Measurements from ENCODE around the gene COTL1. TPM values are rescaled to one million over a fixed set of nuclear protein-coding genes. Genes with fewer than 3 reads are reported as not detected.

The COTL1 gene
- total RNA-seq, 1 donor from 2014 or later, result 37.6 TPM

GRCh38 chr16:84613408-84614072 is 4.3 kb downstream of the COTL1 start:
- Mint-ChIP-seq H3K9me3 (ENCODE audit: low read depth) (peaks cover 3% of the 10 kb centered on the region), H3K36me3 (ENCODE audit: insufficient read depth) (peaks cover 6% of the 10 kb centered on the region), H3K27me3 (peaks cover 10% of the 10 kb centered on the region), H3K4me1 (ENCODE audit: low read depth) (peaks cover 8% of the 10 kb centered on the region), H3K27ac (no peak overlapping the region), H3K4me3 (ENCODE audit: low read depth) (no peak overlapping the region)
- no peak for DNase-seq (ENCODE audit: low spot score, unreplicated experiment)
- no peak for TF ChIP-seq CTCF (IDR thresholded peaks at IDR 0.05; ENCODE audit: unreplicated experiment)

DNA sequence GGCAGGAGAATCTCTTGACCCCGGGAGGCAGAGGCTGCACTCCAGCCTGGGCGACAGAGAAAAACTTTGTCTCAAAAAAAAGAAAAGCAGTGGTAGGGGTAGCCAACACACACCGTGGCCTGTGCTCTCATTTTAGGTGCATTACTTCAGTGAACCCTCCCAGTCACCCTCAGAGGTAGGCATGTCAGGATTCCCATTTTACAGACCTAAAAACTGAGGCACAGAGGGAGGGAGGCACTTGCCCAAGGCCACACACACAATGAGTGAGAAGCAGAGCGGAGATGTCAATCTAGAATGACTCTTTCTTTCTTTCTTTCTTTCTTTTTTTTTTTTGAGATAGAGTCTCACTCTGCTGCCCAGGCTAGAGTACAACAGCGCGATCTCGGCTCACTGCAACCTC is 5.2 kb downstream of the COTL1 start:
- no peak for TF ChIP-seq CTCF (IDR thresholded peaks at IDR 0.05; ENCODE audit: unreplicated experiment)
- peaks cover 10% of the 10 kb centered on the region for H3K27me3 Mint-ChIP-seq
- H3K4me3 Mint-ChIP-seq (ENCODE audit: low read depth), result no peak overlapping the region
- peaks cover 6% of the 10 kb centered on the region for H3K36me3 Mint-ChIP-seq (ENCODE audit: insufficient read depth)
- peaks cover 8% of the 10 kb centered on the region for H3K4me1 Mint-ChIP-seq (ENCODE audit: low read depth)
- H3K27ac Mint-ChIP-seq, result no peak overlapping the region
- H3K9me3 Mint-ChIP-seq (ENCODE audit: low read depth), result peaks cover 3% of the 10 kb centered on the region
- DNase-seq (ENCODE audit: low spot score, unreplicated experiment), result no peak

DNA sequence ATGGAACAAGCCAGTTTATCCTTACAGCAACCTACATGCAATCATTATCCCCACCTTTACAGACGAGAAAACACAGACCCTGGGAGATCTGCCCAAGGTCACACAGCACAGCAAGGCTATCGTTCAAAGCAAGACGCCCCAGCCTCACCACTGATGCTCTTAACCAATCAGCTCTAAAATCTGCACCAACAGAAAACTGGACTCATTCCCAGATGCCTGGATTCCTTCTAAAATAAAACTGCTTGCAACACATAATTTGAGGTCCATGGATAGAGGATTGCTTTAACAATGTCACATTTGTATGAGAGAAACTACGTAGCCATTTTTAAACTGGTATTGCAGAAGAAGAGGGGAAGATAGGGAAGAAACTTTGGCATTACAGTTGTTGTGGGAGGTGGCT is 6.8 kb downstream of the COTL1 start:
- Mint-ChIP-seq H3K27me3 (peaks cover 3% of the 10 kb centered on the region), H3K9me3 (ENCODE audit: low read depth) (peaks cover 3% of the 10 kb centered on the region), H3K27ac (no peak overlapping the region), H3K4me3 (ENCODE audit: low read depth) (no peak overlapping the region), H3K36me3 (ENCODE audit: insufficient read depth) (peaks cover 6% of the 10 kb centered on the region), H3K4me1 (ENCODE audit: low read depth) (peaks cover 1% of the 10 kb centered on the region)
- DNase-seq (ENCODE audit: low spot score, unreplicated experiment), result no peak
- no peak for TF ChIP-seq CTCF (IDR thresholded peaks at IDR 0.05; ENCODE audit: unreplicated experiment)

DNA sequence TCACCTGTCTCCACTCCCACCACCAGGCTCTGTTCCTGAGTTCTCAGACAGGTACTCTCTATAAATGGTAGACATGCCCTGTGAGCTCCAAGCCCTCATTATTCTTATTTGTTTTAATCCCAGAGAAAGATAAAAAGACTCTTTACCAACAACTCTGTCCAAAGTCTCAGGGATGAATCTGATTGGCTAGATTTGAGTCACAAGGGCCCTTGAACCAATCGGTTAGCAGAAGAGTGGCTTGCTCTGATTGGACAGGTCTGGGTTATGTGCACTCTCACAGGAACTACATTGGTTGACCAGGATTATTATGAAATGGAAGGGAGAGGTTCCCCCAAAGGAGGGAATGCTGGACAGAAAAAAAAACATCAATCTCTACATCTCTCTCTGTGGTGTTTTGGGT is 7.5 kb downstream of the COTL1 start:
- peaks cover 6% of the 10 kb centered on the region for H3K36me3 Mint-ChIP-seq (ENCODE audit: insufficient read depth)
- H3K27me3 Mint-ChIP-seq, result no peaks in the 10 kb centered on the region
- peaks cover 3% of the 10 kb centered on the region for H3K9me3 Mint-ChIP-seq (ENCODE audit: low read depth)
- no peak for DNase-seq (ENCODE audit: low spot score, unreplicated experiment)
- TF ChIP-seq CTCF (IDR thresholded peaks at IDR 0.05; ENCODE audit: unreplicated experiment), result no peak
- H3K4me1 Mint-ChIP-seq (ENCODE audit: low read depth), result peaks cover 1% of the 10 kb centered on the region
- no peak overlapping the region for H3K27ac Mint-ChIP-seq
- H3K4me3 Mint-ChIP-seq (ENCODE audit: low read depth), result no peak overlapping the region

- Mint-ChIP-seq H3K27me3 (no peaks in the 10 kb centered on the region), H3K36me3 (ENCODE audit: insufficient read depth) (peaks cover 6% of the 10 kb centered on the region), H3K4me3 (ENCODE audit: low read depth) (no peak overlapping the region), H3K9me3 (ENCODE audit: low read depth) (peaks cover 3% of the 10 kb centered on the region), H3K4me1 (ENCODE audit: low read depth) (peaks cover 4% of the 10 kb centered on the region), H3K27ac (no peak overlapping the region)
- no peak for DNase-seq (ENCODE audit: low spot score, unreplicated experiment)
- no peak for TF ChIP-seq CTCF (IDR thresholded peaks at IDR 0.05; ENCODE audit: unreplicated experiment)
Measured at GRCh38 chr16:84609563-84610177, 8.2 kb downstream of the COTL1 start.
